Activated T-cell treated with anti-CD3 and anti-CD28 coated beads, Interleukin-2, amount 50 U/mL, for 4 hours (primary cell): ENCODE results near the gene OR52W1. TPM values are rescaled to one million over a fixed set of nuclear protein-coding genes. Genes with fewer than 3 reads are reported as not detected.

Source experiments
- total RNA-seq, 3 donors: library from RNA; stranded (reverse); gene quantifications; one replicate each; pipeline ENCODE4 v1.2.1, GENCODE V29; 2021

The OR52W1 gene
- total RNA-seq, 3 donors from 2014 or later, result not detected

Other genes starting within 250 kb of the OR52W1 start
- gene OR56A5, start 230.7 kb upstream of the OR52W1 start, total RNA-seq, result not detected
- not detected for gene OR52L1, start 212.2 kb upstream of the OR52W1 start, total RNA-seq
- not detected for gene OR56A4, start 192.3 kb upstream of the OR52W1 start, total RNA-seq
- not detected for gene OR56A1, start 168.5 kb upstream of the OR52W1 start, total RNA-seq
- not detected for gene OR56B4, start 91.5 kb upstream of the OR52W1 start, total RNA-seq
- gene OR52B2, start 28.9 kb upstream of the OR52W1 start, total RNA-seq, result not detected
- gene C11orf42, start 6.3 kb downstream of the OR52W1 start, total RNA-seq, result not detected
- 10 to 100 TPM; 21.5 to 27.1 (median 22.9) TPM for gene FHIP1B, start 35.4 kb downstream of the OR52W1 start, total RNA-seq
- not detected for gene CNGA4, start 39.9 kb downstream of the OR52W1 start, total RNA-seq
- gene CCKBR, start 60.6 kb downstream of the OR52W1 start, total RNA-seq, result not detected
- gene CAVIN3, start 121.3 kb downstream of the OR52W1 start, total RNA-seq, result 10 to 100 TPM in 2 of 3 donors, 1 to 10 TPM in 1; 8.6 to 26.1 (median 14.0) TPM
- 10 to 100 TPM; 13.1 to 18.2 (median 16.3) TPM for gene SMPD1, start 191.2 kb downstream of the OR52W1 start, total RNA-seq
- gene APBB1, start 219.9 kb downstream of the OR52W1 start, total RNA-seq, result 10 to 100 TPM; 25.7 to 34.5 (median 27.9) TPM
- 1 to 10 TPM in 1 of 3 donors, under 1 TPM in 2; 0.71 to 2.0 (median 0.96) TPM for gene HPX, start 241.8 kb downstream of the OR52W1 start, total RNA-seq